Posterior cingulate gyrus (tissue), 11 donors: ENCODE data around the gene ZNF667.

Experiments used
- DNase-seq, 10 donors: peaks; one replicate each; pipeline versions ENCODE4 v3.0.0 to v3.0.0-alpha.2; 2020 to 2021; ENCODE audit warnings: mixed read lengths in 3 of 10
- intact Hi-C: fragments of 100-400 bp; cut with DNase I; formaldehyde crosslinking; loops from one replicate; pipeline ENCODE4 v1.15.1; 2023

ZNF667 gene

GRCh38 chr19:56398809-56399208, 78.3 kb downstream of the ZNF667 start:
- DNase-seq: no peak

GRCh38 chr19:56393119-56394012, 83.8 kb downstream of the ZNF667 start, which contains the start of gene ZNF582:
ZNF582 (minus strand) TSS chr19:56393534; CDS start chr19:56391752, 1,782 bp downstream.
- intact Hi-C loops: loop anchor here (1.0 to 10.0 kb wide), 6 partner anchors 10 to 201 kb away; partner anchors contain the start of genes ZFP28, ZNF667, ZNF71 and ZSCAN5A
- peak; percentile 89 to 99 (median 94) for DNase-seq

More at GRCh38 chr19:56398809-56399208, 78.3 kb downstream of the ZNF667 start:
- intact Hi-C loops: loop anchor here (10.0 kb wide), 4 partner anchors 84 to 196 kb away; partner anchors contain the start of genes ZFP28, ZNF71 and ZSCAN5A
